Panc1 (cell line): Measurements from ENCODE around the gene SLC38A9. TPM values are rescaled to one million over a fixed set of nuclear protein-coding genes. Genes with fewer than 3 reads are reported as not detected.

Experiments used
- ATAC-seq: fragments of 200-7000 bp; cut with Tn5 transposase; 2 replicates; pipeline ENCODE4 v1.9.1; 2020; ENCODE audit warnings: mild to moderate bottlenecking, moderate library complexity
- BruUV-seq: library from RNA; stranded (reverse); fragments of 400-500 nt; replicated peaks from 2 replicates; lab custom pipeline; 2021; lab: Mats Ljungman, UMichigan
- CTCF ChIA-PET: fragments of 300-600 bp; sonication (Branson Sonifier 250); formaldehyde crosslinking; loops from one replicate; lab custom pipeline; 2022; ENCODE audit warnings: antibody characterized with exemption; lab: Charles Lee
- POLR2A ChIA-PET: fragments of 300-600 bp; sonication (Branson Sonifier 250); formaldehyde crosslinking; loops from one replicate; lab custom pipeline; 2022; ENCODE audit warnings: antibody characterized with exemption; lab: Charles Lee
- DNase-seq: peaks from one replicate; pipeline ENCODE4 v3.0.0-alpha.2; 2010; ENCODE audit warnings: low read depth, low spot score
- H3K27ac ChIP-seq: 2 replicates; pipeline ENCODE4 v1.5.1; 2011; ENCODE audit warnings: mild to moderate bottlenecking, low read length, inconsistent platforms
- H3K27me3 ChIP-seq: fragments of 200-500 bp; sonication (Bioruptor generic); 2 replicates; pipeline ENCODE4 v1.6.0; 2014; ENCODE audit warnings: low read length, inconsistent platforms; ENCODE audit not compliant: control insufficient read depth, insufficient read depth
- H3K36me3 ChIP-seq: fragments of 200-500 bp; sonication (Bioruptor generic); 2 replicates; pipeline ENCODE4 v1.5.1; 2014; ENCODE audit warnings: inconsistent platforms, mild to moderate bottlenecking, low read length, moderate library complexity; ENCODE audit not compliant: control insufficient read depth, insufficient read depth
- H3K4me1 ChIP-seq: 2 replicates; pipeline ENCODE4 v1.5.1; 2011; ENCODE audit warnings: inconsistent platforms, mild to moderate bottlenecking, low read length, moderate library complexity; ENCODE audit not compliant: control insufficient read depth, insufficient read depth
- H3K4me3 ChIP-seq, 2 experiments: 2 replicates each; pipeline ENCODE4 v1.5.1; 2011 to 2012; ENCODE audit warnings: low read depth in 2 of 2, low read length in 2 of 2, mild to moderate bottlenecking in 2 of 2, inconsistent platforms in 1 of 2, moderate library complexity in 1 of 2
- H3K9me3 ChIP-seq: fragments of 200-500 bp; sonication (Bioruptor generic); 2 replicates; pipeline ENCODE4 v1.5.1; 2014; ENCODE audit warnings: low read depth, mild to moderate bottlenecking, inconsistent platforms, low read length, moderate library complexity; ENCODE audit not compliant: control insufficient read depth, insufficient read depth
- POLR2AphosphoS5 ChIP-seq: IDR thresholded peaks from 2 replicates; pipeline ENCODE4 v1.6.1; 2012; ENCODE audit warnings: mild to moderate bottlenecking, low read depth, low read length, moderate library complexity
- SIN3A ChIP-seq: IDR thresholded peaks from 2 replicates; pipeline ENCODE4 v1.6.1; 2012; ENCODE audit warnings: low read depth, mild to moderate bottlenecking, low read length, moderate library complexity, borderline replicate concordance; ENCODE audit not compliant: insufficient read depth
- TCF7L2 ChIP-seq: IDR thresholded peaks from 2 replicates; pipeline ENCODE4 v1.6.1; 2011; ENCODE audit warnings: mild to moderate bottlenecking, low read depth, low read length, inconsistent platforms
- in situ Hi-C: cut with HindIII; loops from 2 replicates; pipeline ENCODE4 v1.10.0; 2016; ENCODE audit warnings: low sequenced_read_pairs, low pct_unique_long_range_greater_than_20kb
- intact Hi-C: fragments of 100-400 bp; cut with micrococcal nuclease; formaldehyde crosslinking; loops from one replicate; pipeline ENCODE4 v1.10.0; 2022; ENCODE audit not compliant: unreplicated experiment
- total RNA-seq: library from RNA; stranded (reverse); gene quantifications from one replicate; pipeline ENCODE4 v1.2.1, GENCODE V29; 2021; ENCODE audit not compliant: unreplicated experiment
- TF ChIP-seq, protein P1 (sequence below): fragments of 450-650 bp; IDR thresholded peaks from 2 replicates; pipeline ENCODE4 v1.5.1; 2017; ENCODE audit warnings: mild to moderate bottlenecking
- TF ChIP-seq, protein P2 (sequence below), 2 experiments: IDR thresholded peaks; 2 replicates each; pipeline ENCODE4 v1.6.1; 2011 to 2012; ENCODE audit warnings: low read depth in 2 of 2, control low read depth in 1 of 2, low read length in 1 of 2, mild to moderate bottlenecking in 1 of 2, moderate library complexity in 1 of 2; ENCODE audit not compliant: insufficient read depth in 1 of 2

Gene SLC38A9
- total RNA-seq, 1 experiment from 2014 or later = 12.8 TPM

DNA sequence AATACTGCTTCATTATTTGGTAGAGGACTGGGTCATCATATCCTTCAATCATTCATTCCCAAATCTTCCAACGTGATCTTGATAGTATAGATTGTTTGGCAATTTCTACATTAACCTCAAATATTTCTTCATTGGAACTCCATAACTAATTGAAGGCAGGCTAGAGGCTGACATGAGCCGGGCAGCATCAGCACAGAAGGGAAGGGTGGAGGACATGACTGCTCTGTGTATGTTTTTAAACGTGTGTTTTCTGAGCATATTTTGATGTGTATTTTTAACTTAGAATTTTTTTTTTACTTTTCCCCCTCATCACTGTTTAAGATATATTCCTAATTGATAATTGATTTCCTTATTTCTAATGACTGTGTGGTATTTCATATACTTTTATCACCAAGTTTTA is 38.4 kb upstream of the SLC38A9 start:
- CTCF ChIA-PET = interaction anchor here (0.6 kb wide), 1 partner anchor 1351 kb away, joined by 3 read pairs; no protein-coding TSS in a partner anchor
- intact Hi-C loops = no loop called here
- POLR2A ChIA-PET = no interaction called here
- BruUV-seq = no TSS peak
- Histone ChIP-seq H3K27ac (no peak overlapping the region), H3K36me3 (no peaks in the 10 kb centered on the region), H3K4me1 (no peaks in the 10 kb centered on the region), H3K27me3 (no peaks in the 10 kb centered on the region), H3K9me3 (no peaks in the 10 kb centered on the region), H3K4me3 (no peak overlapping the region)
- ATAC-seq = no peak
- TF ChIP-seq, protein P1, sequence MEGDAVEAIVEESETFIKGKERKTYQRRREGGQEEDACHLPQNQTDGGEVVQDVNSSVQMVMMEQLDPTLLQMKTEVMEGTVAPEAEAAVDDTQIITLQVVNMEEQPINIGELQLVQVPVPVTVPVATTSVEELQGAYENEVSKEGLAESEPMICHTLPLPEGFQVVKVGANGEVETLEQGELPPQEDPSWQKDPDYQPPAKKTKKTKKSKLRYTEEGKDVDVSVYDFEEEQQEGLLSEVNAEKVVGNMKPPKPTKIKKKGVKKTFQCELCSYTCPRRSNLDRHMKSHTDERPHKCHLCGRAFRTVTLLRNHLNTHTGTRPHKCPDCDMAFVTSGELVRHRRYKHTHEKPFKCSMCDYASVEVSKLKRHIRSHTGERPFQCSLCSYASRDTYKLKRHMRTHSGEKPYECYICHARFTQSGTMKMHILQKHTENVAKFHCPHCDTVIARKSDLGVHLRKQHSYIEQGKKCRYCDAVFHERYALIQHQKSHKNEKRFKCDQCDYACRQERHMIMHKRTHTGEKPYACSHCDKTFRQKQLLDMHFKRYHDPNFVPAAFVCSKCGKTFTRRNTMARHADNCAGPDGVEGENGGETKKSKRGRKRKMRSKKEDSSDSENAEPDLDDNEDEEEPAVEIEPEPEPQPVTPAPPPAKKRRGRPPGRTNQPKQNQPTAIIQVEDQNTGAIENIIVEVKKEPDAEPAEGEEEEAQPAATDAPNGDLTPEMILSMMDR = no peak
- TF ChIP-seq TCF7L2 (no peak), POLR2AphosphoS5 (no peak), SIN3A (no peak)
- TF ChIP-seq, protein P2, sequence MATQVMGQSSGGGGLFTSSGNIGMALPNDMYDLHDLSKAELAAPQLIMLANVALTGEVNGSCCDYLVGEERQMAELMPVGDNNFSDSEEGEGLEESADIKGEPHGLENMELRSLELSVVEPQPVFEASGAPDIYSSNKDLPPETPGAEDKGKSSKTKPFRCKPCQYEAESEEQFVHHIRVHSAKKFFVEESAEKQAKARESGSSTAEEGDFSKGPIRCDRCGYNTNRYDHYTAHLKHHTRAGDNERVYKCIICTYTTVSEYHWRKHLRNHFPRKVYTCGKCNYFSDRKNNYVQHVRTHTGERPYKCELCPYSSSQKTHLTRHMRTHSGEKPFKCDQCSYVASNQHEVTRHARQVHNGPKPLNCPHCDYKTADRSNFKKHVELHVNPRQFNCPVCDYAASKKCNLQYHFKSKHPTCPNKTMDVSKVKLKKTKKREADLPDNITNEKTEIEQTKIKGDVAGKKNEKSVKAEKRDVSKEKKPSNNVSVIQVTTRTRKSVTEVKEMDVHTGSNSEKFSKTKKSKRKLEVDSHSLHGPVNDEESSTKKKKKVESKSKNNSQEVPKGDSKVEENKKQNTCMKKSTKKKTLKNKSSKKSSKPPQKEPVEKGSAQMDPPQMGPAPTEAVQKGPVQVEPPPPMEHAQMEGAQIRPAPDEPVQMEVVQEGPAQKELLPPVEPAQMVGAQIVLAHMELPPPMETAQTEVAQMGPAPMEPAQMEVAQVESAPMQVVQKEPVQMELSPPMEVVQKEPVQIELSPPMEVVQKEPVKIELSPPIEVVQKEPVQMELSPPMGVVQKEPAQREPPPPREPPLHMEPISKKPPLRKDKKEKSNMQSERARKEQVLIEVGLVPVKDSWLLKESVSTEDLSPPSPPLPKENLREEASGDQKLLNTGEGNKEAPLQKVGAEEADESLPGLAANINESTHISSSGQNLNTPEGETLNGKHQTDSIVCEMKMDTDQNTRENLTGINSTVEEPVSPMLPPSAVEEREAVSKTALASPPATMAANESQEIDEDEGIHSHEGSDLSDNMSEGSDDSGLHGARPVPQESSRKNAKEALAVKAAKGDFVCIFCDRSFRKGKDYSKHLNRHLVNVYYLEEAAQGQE (IDR thresholded peaks at IDR 0.05; ENCODE audit: insufficient read depth in 1 of 2, low read depth in 2 of 2, low read length in 1 of 2) = no peak
- DNase-seq = no peak
- in situ Hi-C loops = no loop called here

DNA sequence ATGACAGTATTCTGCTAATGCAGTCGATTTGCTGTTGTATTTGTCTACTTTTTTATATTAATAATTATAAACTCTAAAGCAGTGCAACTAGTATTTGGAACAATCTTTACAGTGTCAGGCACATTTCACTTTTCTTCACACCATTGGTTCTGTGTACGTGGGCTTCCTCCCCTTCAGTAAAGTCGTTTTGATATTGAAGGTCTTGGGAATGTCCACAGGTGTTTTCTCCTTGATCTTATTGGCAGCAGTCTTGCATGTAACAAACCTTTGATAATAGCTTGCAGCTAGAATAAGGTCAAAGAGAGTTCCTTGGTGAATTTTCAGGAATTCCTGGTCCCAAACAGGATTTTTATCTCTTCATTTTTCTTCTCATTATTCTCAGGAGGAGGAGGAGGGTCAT is 37.9 kb upstream of the SLC38A9 start:
- no peaks in the 10 kb centered on the region for H3K27me3 ChIP-seq
- intact Hi-C loops = no loop called here
- POLR2A ChIA-PET = no interaction called here
- DNase-seq (no peak), ATAC-seq (no peak)
- no TSS peak for BruUV-seq
- H3K4me3 ChIP-seq = no peak overlapping the region
- TF ChIP-seq POLR2AphosphoS5 (no peak), TCF7L2 (no peak), SIN3A (no peak)
- TF ChIP-seq, protein P2 (IDR thresholded peaks at IDR 0.05; ENCODE audit: insufficient read depth in 1 of 2, low read depth in 2 of 2, low read length in 1 of 2) = no peak
- TF ChIP-seq, protein P1 = no peak
- H3K36me3 ChIP-seq = no peaks in the 10 kb centered on the region
- in situ Hi-C loops = no loop called here
- no peak overlapping the region for H3K27ac ChIP-seq
- H3K4me1 ChIP-seq = no peaks in the 10 kb centered on the region
- CTCF ChIA-PET = interaction anchor here (0.6 kb wide), 1 partner anchor 1352 kb away, joined by 3 read pairs; no protein-coding TSS in a partner anchor
- H3K9me3 ChIP-seq = no peaks in the 10 kb centered on the region
